H1 (cell line): ENCODE data around the gene PPP1R3G. TPM values are rescaled to one million over a fixed set of nuclear protein-coding genes. Genes with fewer than 3 reads are reported as not detected.

Experiments
- CTCF ChIA-PET: fragments of 300-600 bp; sonication (Branson Sonifier 250); formaldehyde crosslinking; loops from one replicate; lab custom pipeline; 2021; ENCODE audit not compliant: partially characterized antibody; lab: Charles Lee
- POLR2A ChIA-PET: fragments of 300-600 bp; sonication (Branson Sonifier 250); formaldehyde crosslinking; loops from one replicate; lab custom pipeline; 2021; ENCODE audit warnings: inconsistent platforms; ENCODE audit not compliant: partially characterized antibody; lab: Charles Lee
- DNase-seq, 2 experiments: peaks; one replicate each; pipeline versions ENCODE4 v3.0.0 to v3.0.0-alpha.2; 2010 to 2022; ENCODE audit warnings: low spot score in 2 of 2, low read depth in 1 of 2, mixed read lengths in 1 of 2
- FAIRE-seq: peaks from 2 replicates; lab custom pipeline; 2011; peaks lifted over from hg19 to GRCh38; lab: Jason Lieb, UNC
- H2AFZ ChIP-seq: 2 replicates; pipeline ENCODE4 v1.8.1; 2012; ENCODE audit warnings: low read length, inconsistent platforms
- H2AK5ac ChIP-seq: 2 replicates; pipeline ENCODE4 v1.6.1; 2013; ENCODE audit warnings: low read depth, low read length
- H2BK120ac ChIP-seq: replicated peaks from 2 replicates; pipeline ENCODE3; 2013; ENCODE audit warnings: low read depth, low read length, inconsistent platforms
- H2BK12ac ChIP-seq: 2 replicates; pipeline ENCODE4 v1.6.1; 2013; ENCODE audit warnings: low read depth, low read length
- H2BK15ac ChIP-seq: 2 replicates; pipeline ENCODE4 v1.6.1; 2013; ENCODE audit warnings: low read length
- H2BK20ac ChIP-seq: 2 replicates; pipeline ENCODE4 v1.6.1; 2013; ENCODE audit warnings: low read length
- H2BK5ac ChIP-seq: 2 replicates; pipeline ENCODE4 v1.6.1; 2013; ENCODE audit warnings: low read depth, low read length
- H3K14ac ChIP-seq: 2 replicates; pipeline ENCODE4 v1.6.1; 2013; ENCODE audit warnings: inconsistent platforms; ENCODE audit not compliant: insufficient read length
- H3K18ac ChIP-seq: 2 replicates; pipeline ENCODE4 v1.6.1; 2013; ENCODE audit warnings: low read length; ENCODE audit errors: extremely low read depth
- H3K23ac ChIP-seq: 2 replicates; pipeline ENCODE4 v1.6.1; 2013; ENCODE audit warnings: inconsistent platforms; ENCODE audit not compliant: insufficient read length
- H3K23me2 ChIP-seq: 2 replicates; pipeline ENCODE4 v1.6.1; 2013; ENCODE audit warnings: low read depth, low read length
- H3K27ac ChIP-seq: 2 replicates; pipeline ENCODE4 v1.6.1; 2011; ENCODE audit warnings: low read depth, low read length, inconsistent platforms
- H3K27me3 ChIP-seq, 4 experiments: replicated peaks in 1 of 4; 1 replicate in 1 of 4; 2 replicates in 3 of 4; pipeline versions ENCODE4 v1.6.1 to v1.8.1; 2011 to 2013; ENCODE audit warnings: low read length in 3 of 4, mild to moderate bottlenecking in 3 of 4, inconsistent platforms in 2 of 4, mixed read lengths in 2 of 4, moderate library complexity in 1 of 4; ENCODE audit not compliant: control insufficient read depth in 3 of 4, insufficient read depth in 3 of 4; ENCODE audit errors: extremely low read depth in 1 of 4
- H3K36me3 ChIP-seq, 4 experiments: 2 replicates each; pipeline versions ENCODE4 v1.6.1 to v1.8.1; 2011 to 2013; ENCODE audit warnings: mild to moderate bottlenecking in 4 of 4, low read length in 3 of 4, moderate library complexity in 2 of 4, control low read depth in 1 of 4, inconsistent platforms in 1 of 4; ENCODE audit not compliant: insufficient read depth in 4 of 4, control insufficient read depth in 2 of 4
- H3K4ac ChIP-seq: replicated peaks from 2 replicates; pipeline ENCODE3; 2013; ENCODE audit warnings: low read length, low read depth, mixed read lengths, inconsistent platforms; ENCODE audit not compliant: insufficient read length
- H3K4me1 ChIP-seq, 4 experiments: replicated peaks in 1 of 4; 1 replicate in 1 of 4; 2 replicates in 3 of 4; pipeline versions ENCODE4 v1.6.1 to v1.8.1; 2011 to 2013; ENCODE audit warnings: low read length in 3 of 4, inconsistent platforms in 2 of 4, mixed read lengths in 1 of 4; ENCODE audit not compliant: insufficient read depth in 4 of 4, control insufficient read depth in 3 of 4
- H3K4me2 ChIP-seq, 2 experiments: 2 replicates each; pipeline versions ENCODE4 v1.6.1 to v1.8.1; 2011 to 2013; ENCODE audit warnings: low read depth in 2 of 2, low read length in 2 of 2, control low read depth in 1 of 2, inconsistent platforms in 1 of 2, mild to moderate bottlenecking in 1 of 2; ENCODE audit not compliant: insufficient read depth in 1 of 2
- H3K4me3 ChIP-seq, 4 experiments: fragments of 200-600, 300-600 bp in 1 of 4; sonication (generic), shearing (Covaris generic), sonication (Bioruptor Twin) in 1 of 4; 2 replicates each; pipeline versions ENCODE4 v1.5.1 to v1.8.1; 2011 to 2016; ENCODE audit warnings: low read length in 4 of 4, low read depth in 3 of 4, control low read depth in 2 of 4, inconsistent platforms in 2 of 4, mild to moderate bottlenecking in 2 of 4, mixed read lengths in 1 of 4, moderate library complexity in 1 of 4; ENCODE audit not compliant: insufficient read depth in 2 of 4; ENCODE audit errors: extremely low read depth in 1 of 4
- H3K56ac ChIP-seq: replicated peaks from 2 replicates; pipeline ENCODE3; 2013; ENCODE audit warnings: low read depth, mild to moderate bottlenecking, mixed read lengths, low read length, inconsistent platforms; ENCODE audit not compliant: insufficient read length
- H3K79me1 ChIP-seq: 2 replicates; pipeline ENCODE4 v1.6.1; 2013; ENCODE audit warnings: low read depth, low read length, control low read depth
- H3K79me2 ChIP-seq, 2 experiments: 2 replicates each; pipeline versions ENCODE4 v1.6.1 to v1.8.1; 2012 to 2013; ENCODE audit warnings: low read length in 2 of 2, mild to moderate bottlenecking in 2 of 2, inconsistent platforms in 1 of 2; ENCODE audit not compliant: insufficient read depth in 2 of 2, control insufficient read depth in 1 of 2
- H3K9ac ChIP-seq, 4 experiments: replicated peaks in 1 of 4; 1 replicate in 1 of 4; 2 replicates in 3 of 4; pipeline versions ENCODE4 v1.6.1 to v1.8.1; 2011 to 2013; ENCODE audit warnings: low read depth in 3 of 4, low read length in 3 of 4, control low read depth in 2 of 4, mild to moderate bottlenecking in 2 of 4, moderate library complexity in 2 of 4, inconsistent platforms in 1 of 4; ENCODE audit errors: extremely low read depth in 1 of 4
- H3K9me3 ChIP-seq, 2 experiments: 2 replicates each; pipeline versions ENCODE4 v1.6.1 to v1.8.1; 2012 to 2013; ENCODE audit warnings: mild to moderate bottlenecking in 2 of 2, moderate library complexity in 2 of 2, control low read depth in 1 of 2, inconsistent platforms in 1 of 2, low read depth in 1 of 2, low read length in 1 of 2, mixed read lengths in 1 of 2; ENCODE audit not compliant: insufficient read depth in 2 of 2
- H4K20me1 ChIP-seq, 2 experiments: replicated peaks in 1 of 2; 2 replicates each; pipeline versions ENCODE3 to v1.8.1; 2011 to 2013; ENCODE audit warnings: inconsistent platforms in 2 of 2, low read length in 2 of 2, mild to moderate bottlenecking in 1 of 2; ENCODE audit not compliant: insufficient read depth in 2 of 2, control insufficient read depth in 1 of 2
- H4K5ac ChIP-seq: 2 replicates; pipeline ENCODE4 v1.6.1; 2013; ENCODE audit warnings: low read length, low read depth, mixed read lengths, inconsistent platforms; ENCODE audit not compliant: insufficient read length
- H4K8ac ChIP-seq: 2 replicates; pipeline ENCODE4 v1.8.0; 2013; ENCODE audit warnings: mild to moderate bottlenecking, moderate library complexity, low read length, inconsistent platforms; ENCODE audit not compliant: insufficient read depth; ENCODE audit errors: extremely low read depth
- H4K91ac ChIP-seq: replicated peaks from 2 replicates; pipeline ENCODE3; 2013; ENCODE audit warnings: low read length, mixed read lengths, inconsistent platforms; ENCODE audit not compliant: insufficient read length
- BRCA1 ChIP-seq: IDR thresholded peaks from 2 replicates; pipeline ENCODE4 v1.6.1; 2012; ENCODE audit warnings: low read depth, low read length, improper control_type of control experiment
- WGBS, 2 experiments: shearing (Covaris generic) in 1 of 2; methylation state at CpG; one replicate each; pipeline versions ENCODE4 v1.1.6 to v1.1.7; 2013 to 2015; ENCODE audit warnings: low lambda C conversion rate in 2 of 2, mixed read lengths in 2 of 2, inconsistent platforms in 1 of 2, low coverage in 1 of 2, missing lambda C conversion rate in 1 of 2; ENCODE audit not compliant: insufficient replicate concordance in 2 of 2, insufficient coverage in 1 of 2, insufficient read length in 1 of 2; ENCODE audit errors: extremely low coverage in 1 of 2, missing lambda C conversion rate in 1 of 2; 5-methylcytosine and 5-hydroxymethylcytosine counted together
- polyA plus RNA-seq, 7 experiments: library from polyadenylated mRNA; depleted of rRNA in 3 of 7; stranded (reverse) in 5 of 7; unstranded in 2 of 7; fragments of >200 nt in 5 of 7; fragments of 200-250 nt in 2 of 7; gene quantifications; 1 replicate in 5 of 7; 2 replicates in 1 of 7; 4 replicates in 1 of 7; pipeline versions ENCODE4 v1.2.1 to v1.2.3, GENCODE V29; 2011 to 2013; ENCODE audit warnings: missing spikeins in 2 of 7, mixed read lengths in 2 of 7
- total RNA-seq: library from RNA; stranded (reverse); fragmentation: NEBNext Ultra II Directional; extraction: Animal tissue kit (Norgen Biotek cat#: 25700); gene quantifications from 2 replicates; pipeline ENCODE4 v1.2.1, GENCODE V29; 2021

Gene PPP1R3G
- total and polyA plus RNA-seq, 2 of the 8 experiments (the other 6 are each of a cell fraction or from before 2014, with no cell fraction given), result 0.03 to 0.09 TPM

- Histone ChIP-seq H3K4me3 (no peak overlapping the region), H3K18ac (no peak overlapping the region), H3K9ac (no peak overlapping the region), H3K27ac (no peak overlapping the region), H3K4ac (no peak overlapping the region), H3K4me2 (no peak overlapping the region), H3K14ac (no peak overlapping the region), H3K79me2 (no peaks in the 10 kb centered on the region), H3K56ac (no peak overlapping the region), H4K20me1 (no peaks in the 10 kb centered on the region), H3K36me3 (no peaks in the 10 kb centered on the region), H2AK5ac (no peak overlapping the region), H4K5ac (no peak overlapping the region), H3K23ac (no peak overlapping the region), H2BK120ac (no peak overlapping the region), H4K8ac (no peak overlapping the region), H2BK5ac (no peak overlapping the region), H2BK15ac (no peak overlapping the region), H2BK20ac (no peak overlapping the region), H2BK12ac (no peak overlapping the region), H3K9me3 (no peaks in the 10 kb centered on the region), H3K23me2 (no peaks in the 10 kb centered on the region), H3K4me1 (no peaks in the 10 kb centered on the region), H2AFZ (no peak overlapping the region), H4K91ac (no peak overlapping the region), H3K27me3 (no peaks in the 10 kb centered on the region), H3K79me1 (no peaks in the 10 kb centered on the region)
- TF ChIP-seq BRCA1, result no peak
- FAIRE-seq (no peak), DNase-seq (no peak)
- ChIA-PET POLR2A (no interaction called here), CTCF (interaction anchor here (0.7 to 2.9 kb wide), 8 partner anchors 29 to 849 kb away, joined by 3 to 16 read pairs (median 3); no protein-coding TSS in a partner anchor)
- 88% methylated on average over 11 of the region's 11 CpGs; no CpG with 5 or more reads in 1 of the 2 experiments for WGBS, 2 experiments
These were observed 25.9 kb upstream of the PPP1R3G start for GRCh38 chr6:5059036-5059896.
